ENCODE measurements around the gene FIBP.

- no peak for TF ChIP-seq EZH2phosphoT487 (IDR thresholded peaks at IDR 0.05; ENCODE audit: insufficient read depth, low read depth)
- TF ChIP-seq EZH2 (IDR thresholded peaks at IDR 0.05; ENCODE audit: insufficient read depth, poor library complexity, severe bottlenecking) = no peak
These were observed 30.2 kb downstream of the FIBP start, which contains the start of gene CFL1 for GRCh38 chr11:65857853-65858680.

Data from GM23248 (cell line).